IMR-90 (cell line): ENCODE results near the gene TMEM14A. TPM values are rescaled to one million over a fixed set of nuclear protein-coding genes. Genes with fewer than 3 reads are reported as not detected.

Experiments
- ATAC-seq: fragments of 200-7000 bp; cut with Tn5 transposase; 2 replicates; pipeline ENCODE4 v1.9.1; 2020; ENCODE audit warnings: low read depth, mild to moderate bottlenecking, moderate library complexity
- BruUV-seq: library from RNA; stranded (reverse); fragments of 400-500 nt; replicated peaks from 2 replicates; lab custom pipeline; 2021; lab: Mats Ljungman, UMichigan
- CTCF ChIA-PET: fragments of 300-600 bp; formaldehyde crosslinking; extraction: SDS; loops from one replicate; lab custom pipeline; 2021; ENCODE audit warnings: antibody characterized with exemption; lab: Yijun Ruan, JAX
- POLR2A ChIA-PET: fragments of 300-600 bp; sonication (Branson Sonifier 250); formaldehyde crosslinking; loops from one replicate; lab custom pipeline; 2022; ENCODE audit warnings: antibody characterized with exemption; ENCODE audit not compliant: unreplicated experiment; lab: Charles Lee
- DNase-seq: peaks from one replicate; pipeline ENCODE4 v3.0.0; 2013
- H2AFZ ChIP-seq: replicated peaks from 2 replicates; pipeline ENCODE3; 2013; ENCODE audit warnings: low read length, mild to moderate bottlenecking; ENCODE audit not compliant: poor library complexity
- H2AK5ac ChIP-seq: 2 replicates; pipeline ENCODE4 v1.6.1; 2013; ENCODE audit warnings: low read depth, low read length, inconsistent platforms
- H2AK9ac ChIP-seq: replicated peaks from 2 replicates; pipeline ENCODE3; 2013; ENCODE audit warnings: mild to moderate bottlenecking, low read depth, low read length, moderate library complexity; ENCODE audit not compliant: poor library complexity
- H2BK120ac ChIP-seq: 2 replicates; pipeline ENCODE4 v1.6.1; 2013; ENCODE audit warnings: low read depth, low read length, inconsistent platforms
- H2BK15ac ChIP-seq: 3 replicates; pipeline ENCODE4 v1.6.1; 2013; ENCODE audit warnings: low read depth, low read length, inconsistent platforms
- H2BK20ac ChIP-seq: 2 replicates; pipeline ENCODE4 v1.6.1; 2013; ENCODE audit warnings: low read depth, mild to moderate bottlenecking, inconsistent platforms, low read length, moderate library complexity
- H2BK5ac ChIP-seq: 2 replicates; pipeline ENCODE4 v1.6.1; 2013; ENCODE audit warnings: mild to moderate bottlenecking, low read depth, low read length, inconsistent platforms; ENCODE audit not compliant: poor library complexity, severe bottlenecking
- H3K14ac ChIP-seq: replicated peaks from 2 replicates; pipeline ENCODE4 v1.6.1; 2013; ENCODE audit warnings: low read depth, low read length, inconsistent platforms
- H3K18ac ChIP-seq: 2 replicates; pipeline ENCODE4 v1.6.1; 2013; ENCODE audit warnings: low read depth, low read length, control low read depth
- H3K23ac ChIP-seq: 2 replicates; pipeline ENCODE4 v1.6.1; 2013; ENCODE audit warnings: low read depth, low read length, inconsistent platforms
- H3K27ac ChIP-seq: 2 replicates; pipeline ENCODE4 v1.5.1; 2013; ENCODE audit warnings: mild to moderate bottlenecking, control low read depth, low read length; ENCODE audit not compliant: insufficient read depth
- H3K27me3 ChIP-seq: 2 replicates; pipeline ENCODE4 v1.6.1; 2013; ENCODE audit warnings: low read length; ENCODE audit not compliant: control insufficient read depth, insufficient read depth
- H3K36me3 ChIP-seq: 2 replicates; pipeline ENCODE4 v1.6.1; 2013; ENCODE audit warnings: low read length, mixed read lengths; ENCODE audit not compliant: control insufficient read depth, insufficient read depth
- H3K4ac ChIP-seq: 2 replicates; pipeline ENCODE4 v1.6.1; 2013; ENCODE audit warnings: low read depth, low read length, inconsistent platforms
- H3K4me1 ChIP-seq: 2 replicates; pipeline ENCODE4 v1.6.1; 2013; ENCODE audit warnings: low read length, mixed read lengths; ENCODE audit not compliant: control insufficient read depth, insufficient read depth
- H3K4me2 ChIP-seq: 2 replicates; pipeline ENCODE4 v1.6.1; 2013; ENCODE audit warnings: low read depth, mild to moderate bottlenecking, control low read depth, low read length, moderate library complexity
- H3K4me3 ChIP-seq: 2 replicates; pipeline ENCODE4 v1.5.1; 2013; ENCODE audit warnings: low read depth, mild to moderate bottlenecking, control low read depth, low read length, moderate library complexity; ENCODE audit not compliant: insufficient read depth
- H3K56ac ChIP-seq: 2 replicates; pipeline ENCODE4 v1.6.1; 2013; ENCODE audit warnings: low read length, inconsistent platforms; ENCODE audit not compliant: insufficient read depth; ENCODE audit errors: extremely low read depth
- H3K79me1 ChIP-seq, 2 experiments: 2 replicates each; pipeline ENCODE4 v1.6.1; 2013; ENCODE audit warnings: low read length in 2 of 2, inconsistent platforms in 1 of 2, low read depth in 1 of 2
- H3K9ac ChIP-seq: 2 replicates; pipeline ENCODE4 v1.6.1; 2013; ENCODE audit warnings: low read depth, low read length, control low read depth
- H3K9me1 ChIP-seq: 2 replicates; pipeline ENCODE4 v1.6.1; 2013; ENCODE audit warnings: low read length, inconsistent platforms; ENCODE audit not compliant: insufficient read depth
- H3K9me3 ChIP-seq: 2 replicates; pipeline ENCODE4 v1.6.1; 2013; ENCODE audit warnings: low read length; ENCODE audit not compliant: control insufficient read depth, insufficient read depth
- H4K20me1 ChIP-seq: 2 replicates; pipeline ENCODE4 v1.6.1; 2013; ENCODE audit warnings: low read length, inconsistent platforms; ENCODE audit not compliant: insufficient read depth
- H4K5ac ChIP-seq: 2 replicates; pipeline ENCODE4 v1.6.1; 2013; ENCODE audit warnings: mild to moderate bottlenecking, low read depth, low read length, control low read depth
- H4K8ac ChIP-seq, 2 experiments: 2 replicates each; pipeline ENCODE4 v1.6.1; 2013; ENCODE audit warnings: low read depth in 2 of 2, low read length in 2 of 2, control low read depth in 1 of 2, inconsistent platforms in 1 of 2
- H4K91ac ChIP-seq: 2 replicates; pipeline ENCODE4 v1.6.1; 2013; ENCODE audit warnings: low read depth, low read length, inconsistent platforms; ENCODE audit not compliant: insufficient read depth
- BHLHE40 ChIP-seq: fragments of 150-350 bp; IDR thresholded peaks from 2 replicates; pipeline ENCODE4 v1.6.1; 2016; ENCODE audit warnings: mild to moderate bottlenecking, low read depth, low read length
- CEBPB ChIP-seq: IDR thresholded peaks from 2 replicates; pipeline ENCODE4 v1.6.1; 2012; ENCODE audit warnings: low read depth, low read length, improper control_type of control experiment
- CHD1 ChIP-seq: IDR thresholded peaks from 2 replicates; pipeline ENCODE4 v1.6.1; 2012; ENCODE audit warnings: low read depth, low read length, improper control_type of control experiment
- ELK1 ChIP-seq: fragments of 150-350 bp; IDR thresholded peaks from 2 replicates; pipeline ENCODE4 v1.6.1; 2016; ENCODE audit warnings: low read depth, mild to moderate bottlenecking, low read length, moderate library complexity, borderline replicate concordance
- FOS ChIP-seq: fragments of 150-350 bp; IDR thresholded peaks from 2 replicates; pipeline ENCODE4 v1.6.1; 2016; ENCODE audit warnings: low read depth, low read length
- MAFK ChIP-seq: IDR thresholded peaks from 2 replicates; pipeline ENCODE4 v1.6.1; 2012; ENCODE audit warnings: low read depth, low read length, improper control_type of control experiment
- MAZ ChIP-seq: IDR thresholded peaks from 2 replicates; pipeline ENCODE4 v1.6.1; 2012; ENCODE audit warnings: low read depth, mild to moderate bottlenecking, low read length, improper control_type of control experiment, moderate library complexity, borderline replicate concordance
- MXI1 ChIP-seq: IDR thresholded peaks from 2 replicates; pipeline ENCODE4 v1.6.1; 2012; ENCODE audit warnings: low read depth, mild to moderate bottlenecking, low read length, moderate library complexity, borderline replicate concordance
- NFE2L2 ChIP-seq: fragments of 150-350 bp; IDR thresholded peaks from 2 replicates; pipeline ENCODE4 v1.6.1; 2016; ENCODE audit warnings: low read depth, mild to moderate bottlenecking, low read length
- POLR2A ChIP-seq: IDR thresholded peaks from 2 replicates; pipeline ENCODE4 v1.6.1; 2012; ENCODE audit warnings: mild to moderate bottlenecking, low read depth, low read length
- RAD21 ChIP-seq: IDR thresholded peaks from 2 replicates; pipeline ENCODE4 v1.6.1; 2012; ENCODE audit warnings: low read length, improper control_type of control experiment
- RCOR1 ChIP-seq: IDR thresholded peaks from 2 replicates; pipeline ENCODE4 v1.6.1; 2012; ENCODE audit warnings: mild to moderate bottlenecking, low read length, improper control_type of control experiment; ENCODE audit not compliant: insufficient replicate concordance
- RFX5 ChIP-seq: IDR thresholded peaks from 2 replicates; pipeline ENCODE4 v1.8.0; 2012; ENCODE audit warnings: low read depth, mild to moderate bottlenecking, low read length, moderate library complexity
- SMC3 ChIP-seq: fragments of 150-350 bp; IDR thresholded peaks from 2 replicates; pipeline ENCODE4 v1.6.1; 2016; ENCODE audit warnings: low read depth, mild to moderate bottlenecking, antibody characterized with exemption, low read length, moderate library complexity
- WGBS, 2 experiments: methylation state at CpG; one replicate each; pipeline versions ENCODE4 v1.1.5 to v1.1.7; 2013; ENCODE audit warnings: missing lambda C conversion rate in 2 of 2; ENCODE audit not compliant: insufficient read length in 1 of 2; ENCODE audit errors: extremely low coverage in 2 of 2; 5-methylcytosine and 5-hydroxymethylcytosine counted together
- dilution Hi-C: fragments of 300-500 bp; cut with HindIII; formaldehyde crosslinking; loops from one replicate; pipeline ENCODE4 v1.14.3; 2018; ENCODE audit warnings: low sequenced_read_pairs; ENCODE audit not compliant: unreplicated experiment
- in situ Hi-C: fragments of 300-500 bp; cut with MboI; formaldehyde crosslinking; loops from 3 replicates; pipeline ENCODE4 v1.14.3; 2019; ENCODE audit warnings: low sequenced_read_pairs, inconsistent platforms, mixed read lengths
- intact Hi-C: fragments of 100-400 bp; cut with micrococcal nuclease; formaldehyde crosslinking; loops from 2 replicates; pipeline ENCODE4 v1.10.0; 2022
- polyA plus RNA-seq, 3 experiments: library from polyadenylated mRNA; depleted of rRNA; stranded (reverse); fragments of >200 nt; gene quantifications; 2 replicates each; pipeline ENCODE4 v1.2.3, GENCODE V29; 2012; ENCODE audit warnings: low replicate concordance in 1 of 3
- total RNA-seq: library from RNA; depleted of rRNA; stranded (reverse); fragments of >200 nt; gene quantifications from 2 replicates; pipeline ENCODE4 v1.2.3, GENCODE V29; 2012
- TF ChIP-seq, protein P1 (sequence below): fragments of 150-350 bp; IDR thresholded peaks from 2 replicates; pipeline ENCODE4 v1.6.1; 2017; ENCODE audit warnings: mild to moderate bottlenecking, antibody characterized with exemption, low read length, low read depth
- TF ChIP-seq, protein P2 (sequence below): conservative IDR thresholded peaks from 2 replicates; pipeline ENCODE4 v1.5.1; 2012; ENCODE audit warnings: mild to moderate bottlenecking, low read depth, low read length, improper control_type of control experiment

The TMEM14A gene
- total and polyA plus RNA-seq, 2 of the 4 experiments (the other 2 are of a cell fraction): 18.5 to 25.1 TPM

GRCh38 chr6:52706001-52706400 is 35.1 kb downstream of the TMEM14A start:
- H3K4me2 ChIP-seq: no peak overlapping the region
- POLR2A ChIA-PET: no interaction called here
- CTCF ChIA-PET: interaction anchor here (0.7 kb wide), 1 partner anchor 12 kb away, joined by 3 read pairs; no protein-coding TSS in a partner anchor

More at GRCh38 chr6:52706001-52706400, 35.1 kb downstream of the TMEM14A start:
- H3K4me3 ChIP-seq: no peak overlapping the region
- no CpG with 5 or more reads among the region's 3 CpGs for WGBS, 2 experiments
- H3K9ac ChIP-seq: no peak overlapping the region
- no peak overlapping the region for H3K4ac ChIP-seq
- no peaks in the 10 kb centered on the region for H3K79me1 ChIP-seq
- no peak overlapping the region for H4K8ac ChIP-seq
- H2AK5ac ChIP-seq: no peak overlapping the region
- no peak overlapping the region for H3K18ac ChIP-seq
- no peak overlapping the region for H4K5ac ChIP-seq
- no peak overlapping the region for H3K23ac ChIP-seq
- no peaks in the 10 kb centered on the region for H4K20me1 ChIP-seq
- dilution Hi-C loops: no loop called here
- TF ChIP-seq NFE2L2: no peak
- TF ChIP-seq, protein P1, sequence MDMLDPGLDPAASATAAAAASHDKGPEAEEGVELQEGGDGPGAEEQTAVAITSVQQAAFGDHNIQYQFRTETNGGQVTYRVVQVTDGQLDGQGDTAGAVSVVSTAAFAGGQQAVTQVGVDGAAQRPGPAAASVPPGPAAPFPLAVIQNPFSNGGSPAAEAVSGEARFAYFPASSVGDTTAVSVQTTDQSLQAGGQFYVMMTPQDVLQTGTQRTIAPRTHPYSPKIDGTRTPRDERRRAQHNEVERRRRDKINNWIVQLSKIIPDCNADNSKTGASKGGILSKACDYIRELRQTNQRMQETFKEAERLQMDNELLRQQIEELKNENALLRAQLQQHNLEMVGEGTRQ: no peak
- no peak for TF ChIP-seq FOS
- TF ChIP-seq, protein P2, sequence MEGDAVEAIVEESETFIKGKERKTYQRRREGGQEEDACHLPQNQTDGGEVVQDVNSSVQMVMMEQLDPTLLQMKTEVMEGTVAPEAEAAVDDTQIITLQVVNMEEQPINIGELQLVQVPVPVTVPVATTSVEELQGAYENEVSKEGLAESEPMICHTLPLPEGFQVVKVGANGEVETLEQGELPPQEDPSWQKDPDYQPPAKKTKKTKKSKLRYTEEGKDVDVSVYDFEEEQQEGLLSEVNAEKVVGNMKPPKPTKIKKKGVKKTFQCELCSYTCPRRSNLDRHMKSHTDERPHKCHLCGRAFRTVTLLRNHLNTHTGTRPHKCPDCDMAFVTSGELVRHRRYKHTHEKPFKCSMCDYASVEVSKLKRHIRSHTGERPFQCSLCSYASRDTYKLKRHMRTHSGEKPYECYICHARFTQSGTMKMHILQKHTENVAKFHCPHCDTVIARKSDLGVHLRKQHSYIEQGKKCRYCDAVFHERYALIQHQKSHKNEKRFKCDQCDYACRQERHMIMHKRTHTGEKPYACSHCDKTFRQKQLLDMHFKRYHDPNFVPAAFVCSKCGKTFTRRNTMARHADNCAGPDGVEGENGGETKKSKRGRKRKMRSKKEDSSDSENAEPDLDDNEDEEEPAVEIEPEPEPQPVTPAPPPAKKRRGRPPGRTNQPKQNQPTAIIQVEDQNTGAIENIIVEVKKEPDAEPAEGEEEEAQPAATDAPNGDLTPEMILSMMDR: no peak
- TF ChIP-seq BHLHE40: no peak
- no peak for TF ChIP-seq ELK1
- TF ChIP-seq RFX5: no peak
- no peak for TF ChIP-seq RCOR1
- TF ChIP-seq MAFK: no peak
- TF ChIP-seq CEBPB: no peak
- no peak for TF ChIP-seq RAD21
- no peak for TF ChIP-seq MXI1
- TF ChIP-seq CHD1: no peak
- no peak for TF ChIP-seq MAZ
- no peak for TF ChIP-seq POLR2A
- TF ChIP-seq SMC3: no peak
- no peaks in the 10 kb centered on the region for H3K36me3 ChIP-seq
- no peak overlapping the region for H3K14ac ChIP-seq
- no peaks in the 10 kb centered on the region for H3K9me3 ChIP-seq
- no peak overlapping the region for H2BK5ac ChIP-seq
- H3K27ac ChIP-seq: no peak overlapping the region
- no peaks in the 10 kb centered on the region for H3K9me1 ChIP-seq
- ATAC-seq (no peak), DNase-seq (no peak)
- H3K56ac ChIP-seq: no peak overlapping the region
- H3K4me1 ChIP-seq: no peaks in the 10 kb centered on the region
- H2BK120ac ChIP-seq: no peak overlapping the region
- H4K91ac ChIP-seq: no peak overlapping the region
- H2AK9ac ChIP-seq: no peak overlapping the region
- H2BK15ac ChIP-seq: no peak overlapping the region
- in situ Hi-C loops: no loop called here
- H3K27me3 ChIP-seq: peaks cover 4% of the 10 kb centered on the region
- no peak overlapping the region for H2BK20ac ChIP-seq
- intact Hi-C loops: no loop called here
- BruUV-seq: no TSS peak
- H2AFZ ChIP-seq: no peak overlapping the region
